Body of pancreas (tissue), 4 donors: ENCODE results near the gene TRIM40.

Experiments
- POLR2A ChIP-seq, 3 donors: fragments of 450-650 bp; IDR thresholded peaks; one replicate each; pipeline ENCODE4 v1.6.1; 2016; ENCODE audit warnings: antibody characterized with exemption in 3 of 3, mild to moderate bottlenecking in 2 of 3
- TF ChIP-seq, protein P1 (sequence below), 7 experiments: fragments of 450-650 bp in 4 of 7; fragments of 200-600 bp in 3 of 7; sonication (generic) in 3 of 7; IDR thresholded peaks; one replicate each; pipeline ENCODE4 v1.5.1; 2016 to 2019; ENCODE audit warnings: antibody characterized with exemption in 7 of 7

- TF ChIP-seq, protein P1, sequence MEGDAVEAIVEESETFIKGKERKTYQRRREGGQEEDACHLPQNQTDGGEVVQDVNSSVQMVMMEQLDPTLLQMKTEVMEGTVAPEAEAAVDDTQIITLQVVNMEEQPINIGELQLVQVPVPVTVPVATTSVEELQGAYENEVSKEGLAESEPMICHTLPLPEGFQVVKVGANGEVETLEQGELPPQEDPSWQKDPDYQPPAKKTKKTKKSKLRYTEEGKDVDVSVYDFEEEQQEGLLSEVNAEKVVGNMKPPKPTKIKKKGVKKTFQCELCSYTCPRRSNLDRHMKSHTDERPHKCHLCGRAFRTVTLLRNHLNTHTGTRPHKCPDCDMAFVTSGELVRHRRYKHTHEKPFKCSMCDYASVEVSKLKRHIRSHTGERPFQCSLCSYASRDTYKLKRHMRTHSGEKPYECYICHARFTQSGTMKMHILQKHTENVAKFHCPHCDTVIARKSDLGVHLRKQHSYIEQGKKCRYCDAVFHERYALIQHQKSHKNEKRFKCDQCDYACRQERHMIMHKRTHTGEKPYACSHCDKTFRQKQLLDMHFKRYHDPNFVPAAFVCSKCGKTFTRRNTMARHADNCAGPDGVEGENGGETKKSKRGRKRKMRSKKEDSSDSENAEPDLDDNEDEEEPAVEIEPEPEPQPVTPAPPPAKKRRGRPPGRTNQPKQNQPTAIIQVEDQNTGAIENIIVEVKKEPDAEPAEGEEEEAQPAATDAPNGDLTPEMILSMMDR (IDR thresholded peaks at IDR 0.05): no peak
- TF ChIP-seq POLR2A (IDR thresholded peaks at IDR 0.05): no peak
These were observed 788 bp downstream of the TRIM40 start for GRCh38 chr6:30136570-30137286.
